ENCODE data around the gene PRKAB1.

Gene PRKAB1

DNA sequence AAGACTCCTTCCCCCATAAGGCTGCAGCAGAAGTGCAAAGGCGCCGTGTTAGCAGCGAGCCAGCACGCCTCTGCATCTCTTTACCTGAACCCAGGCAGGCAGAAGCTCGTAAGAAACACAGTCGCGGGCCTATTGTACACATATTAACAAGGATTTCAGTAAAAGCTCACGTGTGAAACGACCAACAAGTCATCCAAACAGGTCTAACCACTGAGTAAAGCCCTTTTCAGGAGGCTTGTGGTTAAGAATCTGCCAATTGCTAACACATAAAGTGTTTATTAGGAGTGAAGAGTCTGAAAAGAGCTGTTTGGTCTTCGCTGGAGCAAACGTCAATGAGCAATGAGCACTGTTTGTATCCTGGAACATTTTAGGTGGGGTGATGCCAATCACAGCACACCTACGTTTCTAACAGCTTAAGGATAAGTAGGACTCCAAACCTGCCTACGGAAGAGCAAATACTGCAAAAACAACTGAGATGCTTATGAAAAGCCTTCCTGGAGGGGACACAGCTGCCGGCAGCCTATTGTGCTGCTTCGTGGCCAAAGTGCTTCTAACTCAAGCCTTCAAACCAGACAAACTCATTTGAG lies 43.1 kb downstream of the PRKAB1 start:
- no peak for DNase-seq (ENCODE audit: low read depth in 2 of 3, low spot score in 1 of 3)

DNA sequence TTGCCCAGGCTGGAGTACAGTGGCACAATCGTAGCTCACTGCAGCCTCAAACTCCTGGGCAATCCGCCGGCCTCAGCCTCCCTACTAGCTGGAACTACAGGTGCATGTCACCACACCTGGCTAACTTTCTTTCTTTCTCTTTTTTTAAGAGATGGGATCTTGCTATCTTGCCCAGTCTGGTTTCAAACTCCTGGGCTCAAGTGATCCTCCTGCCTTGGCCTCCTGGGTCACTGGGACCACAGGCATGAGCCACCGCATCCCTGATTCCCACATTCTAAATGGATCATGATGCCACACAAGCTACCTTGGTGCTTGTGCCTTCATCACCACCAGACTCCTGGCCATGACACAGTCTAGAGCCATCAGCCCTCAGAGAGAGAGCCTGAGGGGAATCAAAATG lies 43.8 kb downstream of the PRKAB1 start:
- no peak for DNase-seq (ENCODE audit: low read depth in 2 of 3, low spot score in 1 of 3)

- no peak for DNase-seq (ENCODE audit: low read depth in 2 of 3, low spot score in 1 of 3)
Observed at GRCh38 chr12:119712721-119713120, 44.8 kb downstream of the PRKAB1 start.

DNA sequence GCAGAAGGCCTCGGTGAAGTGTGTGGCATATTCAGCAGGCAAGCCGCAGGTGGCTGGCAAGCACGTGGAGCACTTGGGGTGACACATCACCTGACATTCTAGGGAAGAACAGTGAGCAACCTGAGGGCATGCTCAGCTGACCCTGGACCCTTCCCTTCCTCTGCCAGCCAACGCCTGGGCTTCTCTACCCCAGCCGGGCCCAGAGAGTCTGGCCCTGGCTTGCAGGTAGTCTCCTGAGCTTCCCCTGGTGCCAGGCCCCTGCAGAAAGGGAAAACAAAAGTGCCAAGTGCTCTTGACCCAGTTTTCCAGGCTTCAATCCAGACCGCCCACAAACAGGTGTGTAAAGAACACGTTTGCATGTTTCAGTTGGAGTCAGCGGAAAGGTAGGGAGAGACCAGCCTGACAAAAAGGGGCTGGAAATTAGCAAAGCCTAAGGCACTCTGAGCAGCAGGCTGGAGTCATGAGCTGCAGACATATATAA lies 45.7 kb downstream of the PRKAB1 start:
- DNase-seq (ENCODE audit: low read depth in 2 of 3, low spot score in 1 of 3), result no peak

- no peak for DNase-seq (ENCODE audit: low read depth in 2 of 3, low spot score in 1 of 3)
Observed at GRCh38 chr12:119714614-119715267, 46.8 kb downstream of the PRKAB1 start.

- no peak for DNase-seq (ENCODE audit: low read depth in 2 of 3, low spot score in 1 of 3)
Observed at GRCh38 chr12:119715268-119715620, 47.3 kb downstream of the PRKAB1 start.

- no peak for DNase-seq (ENCODE audit: low read depth in 2 of 3, low spot score in 1 of 3)
Observed at GRCh38 chr12:119718141-119718540, 50.2 kb downstream of the PRKAB1 start.

DNA sequence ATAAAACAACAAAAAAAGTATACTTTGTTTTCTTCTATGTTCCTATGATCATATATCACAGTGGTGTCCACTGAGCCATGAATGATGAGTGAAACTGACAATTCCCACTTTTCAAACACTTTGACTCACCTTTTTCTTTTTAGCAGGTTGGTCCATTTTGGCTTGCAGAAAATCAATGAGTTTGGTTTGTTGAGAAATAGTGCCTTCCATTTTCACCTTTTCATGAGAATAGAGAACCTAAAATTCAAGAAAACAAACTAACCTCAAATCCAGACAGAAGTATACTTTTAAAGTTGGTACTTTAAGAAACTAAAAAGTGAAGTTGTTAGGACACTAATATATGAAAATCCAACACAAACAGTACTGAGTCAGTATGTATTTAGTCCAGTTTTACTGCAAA lies 52.4 kb downstream of the PRKAB1 start:
- DNase-seq (ENCODE audit: low read depth in 2 of 3, low spot score in 1 of 3), result no peak

DNA sequence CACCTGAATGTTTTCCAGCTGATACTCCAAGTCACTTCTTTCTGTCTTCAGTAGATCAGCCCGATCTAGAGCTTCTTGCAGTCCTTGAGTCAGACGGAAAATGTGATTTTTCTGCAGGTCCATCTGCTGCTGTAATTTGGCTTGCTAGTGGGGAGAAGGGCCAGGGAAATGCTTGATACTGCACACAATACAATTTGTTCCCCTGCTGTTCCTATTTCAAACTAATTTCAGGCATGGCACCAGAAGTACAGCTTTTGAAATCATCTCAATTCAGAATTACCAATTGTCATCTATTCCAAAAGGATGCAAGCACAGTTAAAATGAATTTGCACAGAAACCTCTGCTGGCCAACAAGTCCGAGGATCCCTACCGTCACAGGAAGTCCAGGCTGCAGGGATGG lies 53.4 kb downstream of the PRKAB1 start:
- DNase-seq (ENCODE audit: low read depth in 2 of 3, low spot score in 1 of 3), result no peak

DNA sequence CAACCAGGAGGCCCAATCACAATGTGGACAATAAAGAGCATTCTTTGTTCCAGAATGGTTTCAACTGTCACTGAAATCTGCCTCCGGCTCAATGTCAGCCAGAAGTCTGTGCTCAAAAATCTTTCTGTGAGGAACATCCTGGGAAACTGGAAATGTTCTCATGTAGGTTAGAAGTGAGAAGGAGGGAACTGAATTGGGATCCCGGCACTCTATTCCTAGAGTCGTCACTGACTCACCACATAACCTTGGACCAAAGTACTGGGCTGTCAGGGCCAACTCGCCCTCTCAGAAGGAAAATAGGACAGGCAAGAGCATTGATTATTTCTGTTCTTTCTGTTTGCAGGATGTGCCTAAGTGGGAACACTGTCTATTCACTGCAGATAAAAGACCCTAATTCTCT lies 57.6 kb downstream of the PRKAB1 start:
- DNase-seq (ENCODE audit: low read depth in 2 of 3, low spot score in 1 of 3), result no peak

DNA sequence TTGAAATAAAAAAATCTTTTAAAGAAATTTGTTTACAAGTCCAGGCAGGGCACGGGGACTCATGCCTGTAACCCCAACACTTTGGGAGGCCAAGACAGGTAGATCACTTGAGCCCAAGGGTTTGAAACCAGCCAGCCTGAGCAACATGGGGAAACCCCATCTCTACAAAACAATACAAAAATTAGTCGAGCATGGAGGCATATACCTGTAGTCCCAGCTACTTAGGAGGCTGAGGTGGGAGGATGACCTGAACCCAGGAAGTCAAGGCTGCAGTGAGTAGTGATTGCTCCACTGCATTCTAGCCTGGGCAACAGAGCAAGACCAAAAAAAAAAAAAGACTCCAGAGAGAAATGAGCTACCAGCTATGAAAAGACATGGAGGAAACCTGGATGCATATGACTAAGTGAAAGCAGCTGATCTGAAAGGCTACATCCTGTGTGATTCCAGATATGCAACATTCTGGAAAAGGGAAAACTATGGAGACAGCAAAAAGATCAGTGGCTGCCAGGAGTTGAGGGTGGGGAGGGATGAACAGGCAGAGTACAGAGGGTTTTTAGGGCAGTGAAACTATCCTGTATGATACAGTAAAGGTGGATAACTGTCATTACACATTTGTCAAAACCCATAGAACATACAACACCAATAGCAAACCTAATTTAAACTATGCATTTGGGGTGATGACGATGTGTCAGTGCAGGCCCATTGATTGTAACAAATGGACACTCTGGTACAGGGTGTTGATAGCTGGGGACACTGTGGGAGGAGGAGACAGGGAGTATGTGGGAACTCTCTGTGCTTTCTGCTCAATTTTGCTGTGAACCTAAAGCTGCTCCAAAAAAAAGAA lies 59.9 kb downstream of the PRKAB1 start:
- no peak for DNase-seq (ENCODE audit: low read depth in 2 of 3, low spot score in 1 of 3)

- no peak for DNase-seq (ENCODE audit: low read depth in 2 of 3, low spot score in 1 of 3)
Observed at GRCh38 chr12:119728444-119728745, 60.5 kb downstream of the PRKAB1 start.

- DNase-seq (ENCODE audit: low read depth in 2 of 3, low spot score in 1 of 3), result no peak
Observed at GRCh38 chr12:119729871-119730270, 61.9 kb downstream of the PRKAB1 start.

- DNase-seq (ENCODE audit: low read depth in 2 of 3, low spot score in 1 of 3), result no peak
Observed at GRCh38 chr12:119730381-119730780, 62.4 kb downstream of the PRKAB1 start.
